Measurements from ENCODE around the gene TBC1D22A.

GRCh38 chr22:46887978-46888377 lies 125.5 kb downstream of the TBC1D22A start:
- TF ChIP-seq CEBPB (IDR thresholded peaks at IDR 0.05; ENCODE audit: borderline replicate concordance in 1 of 2, low read depth in 2 of 2, low read length in 2 of 2) (no peak), CTCF (IDR thresholded peaks at IDR 0.05 in 2 of 3, conservative IDR thresholded peaks at IDR 0.05 in 1 of 3; ENCODE audit: control insufficient read depth in 2 of 3, extremely low read depth in 1 of 3, insufficient read depth in 1 of 3, low read depth in 3 of 3, low read length in 3 of 3) (no peak), TAF1 (IDR thresholded peaks at IDR 0.05; ENCODE audit: borderline replicate concordance, low read depth, low read length) (no peak), SPI1 (IDR thresholded peaks at IDR 0.05; ENCODE audit: borderline replicate concordance, insufficient read depth, low read depth, low read length) (no peak), PAX8 (IDR thresholded peaks at IDR 0.05) (no peak)
- TF ChIP-seq, protein P1, sequence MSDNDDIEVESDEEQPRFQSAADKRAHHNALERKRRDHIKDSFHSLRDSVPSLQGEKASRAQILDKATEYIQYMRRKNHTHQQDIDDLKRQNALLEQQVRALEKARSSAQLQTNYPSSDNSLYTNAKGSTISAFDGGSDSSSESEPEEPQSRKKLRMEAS (IDR thresholded peaks at IDR 0.05; ENCODE audit: low read depth, low read length): no peak

All from GM12878 (cell line).